Fibroblast of villous mesenchyme (primary cell): ENCODE data around the gene KLHL26. TPM values are rescaled to one million over a fixed set of nuclear protein-coding genes. Genes with fewer than 3 reads are reported as not detected.

Experiments used
- DNase-seq: peaks from one replicate; pipeline ENCODE4 v3.0.0-alpha.2; 2010; ENCODE audit warnings: low read depth
- H3K4me3 ChIP-seq: 2 replicates; pipeline ENCODE4 v1.5.1; 2011; ENCODE audit warnings: low read depth, mild to moderate bottlenecking, low read length
- total RNA-seq: library from RNA; depleted of rRNA; stranded (reverse); fragments of >200 nt; gene quantifications from 2 replicates; pipeline ENCODE4 v1.2.3, GENCODE V29; 2012
- TF ChIP-seq, protein P1 (sequence below): IDR thresholded peaks from 2 replicates; pipeline ENCODE4 v1.5.1; 2012; ENCODE audit warnings: low read depth, mild to moderate bottlenecking, low read length; ENCODE audit not compliant: insufficient read depth

The KLHL26 gene
- total RNA-seq, 1 donor = 2.6 TPM

DNA sequence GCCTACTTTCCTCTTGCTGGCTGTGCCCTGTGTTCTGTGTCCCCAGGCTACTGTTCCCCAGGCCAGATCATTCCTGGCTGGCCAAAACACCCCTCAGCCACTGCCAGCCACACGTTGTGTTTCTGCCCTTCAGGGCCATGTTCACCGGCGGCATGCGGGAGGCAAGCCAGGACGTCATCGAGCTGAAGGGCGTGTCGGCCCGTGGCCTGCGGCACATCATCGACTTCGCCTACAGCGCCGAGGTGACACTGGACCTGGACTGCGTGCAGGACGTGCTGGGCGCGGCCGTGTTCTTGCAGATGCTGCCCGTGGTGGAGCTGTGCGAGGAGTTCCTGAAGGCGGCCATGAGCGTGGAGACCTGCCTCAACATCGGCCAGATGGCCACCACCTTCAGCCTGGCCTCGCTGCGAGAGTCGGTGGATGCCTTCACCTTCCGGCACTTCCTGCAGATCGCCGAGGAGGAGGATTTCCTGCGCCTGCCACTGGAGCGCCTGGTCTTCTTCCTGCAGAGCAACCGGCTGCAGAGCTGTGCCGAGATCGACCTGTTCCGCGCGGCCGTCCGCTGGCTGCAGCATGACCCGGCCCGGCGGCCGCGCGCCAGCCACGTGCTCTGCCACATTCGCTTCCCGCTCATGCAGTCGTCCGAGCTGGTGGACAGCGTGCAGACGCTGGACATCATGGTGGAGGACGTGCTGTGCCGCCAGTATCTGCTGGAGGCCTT is 30.9 kb downstream of the KLHL26 start:
- DNase-seq = no peak
- no peak overlapping the region for H3K4me3 ChIP-seq
- TF ChIP-seq, protein P1, sequence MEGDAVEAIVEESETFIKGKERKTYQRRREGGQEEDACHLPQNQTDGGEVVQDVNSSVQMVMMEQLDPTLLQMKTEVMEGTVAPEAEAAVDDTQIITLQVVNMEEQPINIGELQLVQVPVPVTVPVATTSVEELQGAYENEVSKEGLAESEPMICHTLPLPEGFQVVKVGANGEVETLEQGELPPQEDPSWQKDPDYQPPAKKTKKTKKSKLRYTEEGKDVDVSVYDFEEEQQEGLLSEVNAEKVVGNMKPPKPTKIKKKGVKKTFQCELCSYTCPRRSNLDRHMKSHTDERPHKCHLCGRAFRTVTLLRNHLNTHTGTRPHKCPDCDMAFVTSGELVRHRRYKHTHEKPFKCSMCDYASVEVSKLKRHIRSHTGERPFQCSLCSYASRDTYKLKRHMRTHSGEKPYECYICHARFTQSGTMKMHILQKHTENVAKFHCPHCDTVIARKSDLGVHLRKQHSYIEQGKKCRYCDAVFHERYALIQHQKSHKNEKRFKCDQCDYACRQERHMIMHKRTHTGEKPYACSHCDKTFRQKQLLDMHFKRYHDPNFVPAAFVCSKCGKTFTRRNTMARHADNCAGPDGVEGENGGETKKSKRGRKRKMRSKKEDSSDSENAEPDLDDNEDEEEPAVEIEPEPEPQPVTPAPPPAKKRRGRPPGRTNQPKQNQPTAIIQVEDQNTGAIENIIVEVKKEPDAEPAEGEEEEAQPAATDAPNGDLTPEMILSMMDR = no peak

DNA sequence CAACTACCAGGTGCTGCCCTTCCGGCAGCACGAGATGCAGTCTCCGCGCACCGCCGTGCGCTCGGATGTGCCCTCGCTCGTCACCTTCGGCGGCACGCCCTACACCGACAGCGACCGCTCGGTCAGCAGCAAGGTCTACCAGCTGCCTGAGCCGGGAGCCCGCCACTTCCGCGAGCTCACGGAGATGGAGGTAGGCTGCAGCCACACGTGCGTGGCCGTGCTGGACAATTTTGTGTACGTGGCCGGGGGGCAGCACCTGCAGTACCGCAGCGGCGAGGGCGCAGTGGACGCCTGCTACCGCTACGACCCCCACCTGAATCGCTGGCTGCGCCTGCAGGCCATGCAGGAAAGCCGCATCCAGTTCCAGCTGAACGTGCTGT is 31.4 kb downstream of the KLHL26 start:
- TF ChIP-seq, protein P1 = no peak
- DNase-seq = no peak
- no peak overlapping the region for H3K4me3 ChIP-seq

DNA sequence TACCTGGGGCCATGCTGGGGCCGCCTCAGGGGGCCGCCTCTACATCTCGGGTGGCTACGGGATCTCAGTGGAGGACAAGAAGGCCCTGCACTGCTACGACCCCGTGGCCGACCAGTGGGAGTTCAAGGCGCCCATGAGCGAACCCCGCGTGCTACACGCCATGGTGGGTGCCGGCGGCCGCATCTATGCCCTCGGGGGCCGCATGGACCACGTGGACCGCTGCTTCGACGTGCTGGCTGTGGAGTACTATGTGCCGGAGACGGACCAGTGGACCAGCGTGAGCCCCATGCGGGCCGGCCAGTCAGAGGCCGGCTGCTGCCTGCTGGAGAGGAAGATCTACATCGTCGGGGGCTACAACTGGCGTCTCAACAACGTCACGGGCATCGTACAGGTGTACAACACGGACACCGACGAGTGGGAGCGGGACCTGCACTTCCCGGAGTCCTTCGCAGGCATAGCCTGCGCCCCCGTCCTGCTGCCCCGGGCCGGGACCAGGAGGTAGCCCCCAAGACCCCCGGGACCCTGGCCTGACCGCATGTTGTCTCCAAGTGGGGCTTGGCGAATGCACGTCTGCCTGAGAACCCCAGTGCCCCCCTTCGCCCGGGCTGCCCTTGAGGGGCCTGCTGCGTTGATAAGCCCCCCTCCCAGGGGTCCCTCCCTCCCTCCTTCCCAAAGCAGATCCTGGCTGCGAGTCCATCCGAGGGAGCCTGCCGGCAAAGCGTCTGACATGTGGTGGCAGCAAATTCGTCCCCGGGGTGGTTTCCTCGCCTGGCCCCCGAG is 32.1 kb downstream of the KLHL26 start:
- TF ChIP-seq, protein P1 = no peak
- no peak for DNase-seq
- H3K4me3 ChIP-seq = no peak overlapping the region

DNA sequence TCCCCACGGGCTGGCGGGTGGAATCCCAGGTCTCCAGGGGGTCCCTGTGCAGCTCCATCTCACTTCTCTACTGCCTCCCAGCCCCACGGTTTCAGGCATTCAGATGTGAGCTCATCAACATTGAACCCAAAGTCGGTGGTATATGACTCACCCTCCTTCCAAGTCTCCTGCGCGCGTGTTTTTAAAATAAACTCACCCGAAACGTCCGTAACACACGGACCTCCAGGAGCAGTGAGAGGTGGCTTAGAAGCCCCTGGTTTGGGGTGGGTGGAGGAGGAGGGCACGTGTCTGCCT is 32.6 kb downstream of the KLHL26 start:
- no peak for DNase-seq
- TF ChIP-seq, protein P1 = no peak
- H3K4me3 ChIP-seq = no peak overlapping the region

DNA sequence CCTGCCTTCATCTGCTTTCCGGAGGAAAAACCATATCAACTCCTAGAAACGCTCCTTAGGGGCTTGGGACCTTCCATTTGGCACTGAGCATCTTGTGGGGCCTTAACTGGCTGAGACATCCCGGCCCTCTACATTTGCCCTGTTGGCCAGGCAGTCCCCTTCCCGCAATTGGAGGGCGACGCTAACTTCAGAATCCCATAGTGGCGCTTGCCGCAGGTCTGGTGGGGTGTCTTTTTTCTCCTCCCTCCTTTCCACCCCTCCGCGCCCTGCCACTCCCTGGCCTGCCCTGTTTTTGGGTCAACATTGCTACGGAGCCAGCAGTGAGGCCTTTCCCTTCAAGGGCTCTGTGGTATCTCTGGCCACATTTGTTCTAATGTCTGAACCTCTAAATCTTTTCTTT is 33.1 kb downstream of the KLHL26 start:
- H3K4me3 ChIP-seq = no peak overlapping the region
- TF ChIP-seq, protein P1 = no peak
- no peak for DNase-seq

DNA sequence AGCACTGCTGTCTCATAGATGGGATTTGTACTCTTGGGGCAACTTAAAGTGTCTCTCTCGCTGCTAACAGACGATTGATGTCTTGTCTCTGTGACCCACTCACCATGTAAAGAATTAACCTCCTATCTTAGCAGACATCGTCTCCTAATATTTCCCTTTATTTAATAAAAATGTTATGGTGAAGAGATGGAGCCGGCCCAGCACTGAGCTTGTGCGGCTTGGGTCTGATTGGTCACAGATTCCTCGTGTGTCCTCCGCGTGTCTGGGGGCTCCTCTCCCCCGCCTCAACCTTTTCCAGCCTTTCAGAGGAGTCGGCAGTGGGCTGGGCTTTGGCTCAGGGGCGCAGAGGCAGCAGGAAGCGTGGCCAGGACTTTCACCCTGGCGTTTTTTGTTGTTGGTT is 33.5 kb downstream of the KLHL26 start:
- no peak overlapping the region for H3K4me3 ChIP-seq
- DNase-seq = no peak
- TF ChIP-seq, protein P1 = no peak
